SK-N-SH (cell line): ENCODE measurements around the gene ST3GAL6.

ENCODE experiments used
- CTCF ChIP-seq: fragments of 200-600 bp; sonication (generic); IDR thresholded peaks from 2 replicates; pipeline ENCODE4 v1.6.1; 2017; ENCODE audit warnings: antibody characterized with exemption, mild to moderate bottlenecking, moderate library complexity
- EP300 ChIP-seq, 2 experiments: IDR thresholded peaks; 2 replicates each; pipeline versions ENCODE4 v1.4.0 to v1.6.1; 2012; ENCODE audit warnings: borderline replicate concordance in 1 of 2, low read depth in 1 of 2, low read length in 1 of 2
- EZH2phosphoT487 ChIP-seq: fragments of 200-600 bp; sonication (generic); IDR thresholded peaks from 2 replicates; pipeline ENCODE4 v1.6.1; 2017; ENCODE audit warnings: low read depth, mixed run types, mild to moderate bottlenecking, antibody characterized with exemption, moderate library complexity, borderline replicate concordance
- GABPA ChIP-seq: IDR thresholded peaks from 2 replicates; pipeline ENCODE4 v1.4.0; 2012; ENCODE audit warnings: low read depth, mild to moderate bottlenecking
- MAX ChIP-seq: IDR thresholded peaks from 2 replicates; pipeline ENCODE4 v1.4.0; 2012; ENCODE audit warnings: low read depth
- NFIC ChIP-seq: IDR thresholded peaks from 2 replicates; pipeline ENCODE4 v1.4.0; 2012; ENCODE audit warnings: borderline replicate concordance
- NRF1 ChIP-seq: IDR thresholded peaks from 2 replicates; pipeline ENCODE4 v1.6.1; 2012; ENCODE audit warnings: low read depth, mild to moderate bottlenecking, low read length
- RAD21 ChIP-seq: IDR thresholded peaks from 2 replicates; pipeline ENCODE4 v1.6.1; 2012; ENCODE audit warnings: mild to moderate bottlenecking, low read length
- RFX5 ChIP-seq: IDR thresholded peaks from 2 replicates; pipeline ENCODE4 v1.6.1; 2012; ENCODE audit warnings: mild to moderate bottlenecking, improper control_type of control experiment, low read length
- RXRA ChIP-seq: IDR thresholded peaks from 2 replicates; pipeline ENCODE4 v1.4.0; 2012; ENCODE audit warnings: low read depth, mild to moderate bottlenecking, borderline replicate concordance
- SIN3A ChIP-seq: IDR thresholded peaks from 2 replicates; pipeline ENCODE4 v1.6.1; 2012; ENCODE audit warnings: low read depth, mild to moderate bottlenecking, low read length, moderate library complexity, borderline replicate concordance
- TAF1 ChIP-seq: IDR thresholded peaks from 2 replicates; pipeline ENCODE4 v1.6.1; 2012; ENCODE audit warnings: low read depth, mild to moderate bottlenecking, low read length, moderate library complexity, borderline replicate concordance
- TF ChIP-seq, protein P1 (sequence below): IDR thresholded peaks from 2 replicates; pipeline ENCODE4 v1.6.1; 2012; ENCODE audit warnings: mild to moderate bottlenecking, low read depth, low read length, moderate library complexity

GRCh38 chr3:98823791-98824190, 60.7 kb downstream of the ST3GAL6 start:
- TF ChIP-seq CTCF (no peak), EZH2phosphoT487 (no peak), RAD21 (no peak), NFIC (no peak), GABPA (no peak), MAX (no peak), SIN3A (no peak), TAF1 (no peak), NRF1 (no peak), EP300 (IDR thresholded peaks at IDR 0.05; ENCODE audit: borderline replicate concordance in 1 of 2, low read depth in 1 of 2, low read length in 1 of 2) (no peak), RFX5 (no peak), RXRA (no peak)
- TF ChIP-seq, protein P1, sequence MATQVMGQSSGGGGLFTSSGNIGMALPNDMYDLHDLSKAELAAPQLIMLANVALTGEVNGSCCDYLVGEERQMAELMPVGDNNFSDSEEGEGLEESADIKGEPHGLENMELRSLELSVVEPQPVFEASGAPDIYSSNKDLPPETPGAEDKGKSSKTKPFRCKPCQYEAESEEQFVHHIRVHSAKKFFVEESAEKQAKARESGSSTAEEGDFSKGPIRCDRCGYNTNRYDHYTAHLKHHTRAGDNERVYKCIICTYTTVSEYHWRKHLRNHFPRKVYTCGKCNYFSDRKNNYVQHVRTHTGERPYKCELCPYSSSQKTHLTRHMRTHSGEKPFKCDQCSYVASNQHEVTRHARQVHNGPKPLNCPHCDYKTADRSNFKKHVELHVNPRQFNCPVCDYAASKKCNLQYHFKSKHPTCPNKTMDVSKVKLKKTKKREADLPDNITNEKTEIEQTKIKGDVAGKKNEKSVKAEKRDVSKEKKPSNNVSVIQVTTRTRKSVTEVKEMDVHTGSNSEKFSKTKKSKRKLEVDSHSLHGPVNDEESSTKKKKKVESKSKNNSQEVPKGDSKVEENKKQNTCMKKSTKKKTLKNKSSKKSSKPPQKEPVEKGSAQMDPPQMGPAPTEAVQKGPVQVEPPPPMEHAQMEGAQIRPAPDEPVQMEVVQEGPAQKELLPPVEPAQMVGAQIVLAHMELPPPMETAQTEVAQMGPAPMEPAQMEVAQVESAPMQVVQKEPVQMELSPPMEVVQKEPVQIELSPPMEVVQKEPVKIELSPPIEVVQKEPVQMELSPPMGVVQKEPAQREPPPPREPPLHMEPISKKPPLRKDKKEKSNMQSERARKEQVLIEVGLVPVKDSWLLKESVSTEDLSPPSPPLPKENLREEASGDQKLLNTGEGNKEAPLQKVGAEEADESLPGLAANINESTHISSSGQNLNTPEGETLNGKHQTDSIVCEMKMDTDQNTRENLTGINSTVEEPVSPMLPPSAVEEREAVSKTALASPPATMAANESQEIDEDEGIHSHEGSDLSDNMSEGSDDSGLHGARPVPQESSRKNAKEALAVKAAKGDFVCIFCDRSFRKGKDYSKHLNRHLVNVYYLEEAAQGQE: no peak
